Kidney (tissue), 14 donors: ENCODE results near the gene ZSCAN20. TPM values are rescaled to one million over a fixed set of nuclear protein-coding genes. Genes with fewer than 3 reads are reported as not detected.

Experiments
- DNase-seq, 5 donors: peaks; one replicate each; pipeline ENCODE4 v3.0.0-alpha.2; 2013 to 2020
- FAIRE-seq: peaks from 2 replicates; lab custom pipeline; 2012; peaks lifted over from hg19 to GRCh38; lab: Jason Lieb, UNC
- H3K27ac ChIP-seq, 2 donors: one replicate each; pipeline ENCODE4 v1.7.0; 2013; ENCODE audit warnings: low read depth in 2 of 2, low read length in 2 of 2, inconsistent platforms in 1 of 2
- H3K27me3 ChIP-seq: one replicate; pipeline ENCODE4 v1.7.1; 2013; ENCODE audit warnings: low read length, inconsistent platforms; ENCODE audit not compliant: control insufficient read depth, insufficient read depth
- H3K36me3 ChIP-seq, 3 donors: one replicate each; pipeline versions ENCODE4 v1.7.0 to v1.7.1; 2013; ENCODE audit warnings: low read length in 3 of 3, control low read depth in 1 of 3, inconsistent platforms in 1 of 3; ENCODE audit not compliant: insufficient read depth in 3 of 3, control insufficient read depth in 2 of 3
- H3K4me1 ChIP-seq, 3 donors: one replicate each; pipeline versions ENCODE4 v1.7.0 to v1.7.1; 2013; ENCODE audit warnings: low read length in 3 of 3, inconsistent platforms in 1 of 3, low read depth in 1 of 3; ENCODE audit not compliant: control insufficient read depth in 2 of 3, insufficient read depth in 2 of 3
- H3K4me3 ChIP-seq, 3 donors: one replicate each; pipeline versions ENCODE4 v1.7.0 to v1.8.1; 2013; ENCODE audit warnings: low read length in 3 of 3, control low read depth in 1 of 3, inconsistent platforms in 1 of 3
- H3K9ac ChIP-seq, 3 donors: one replicate each; pipeline versions ENCODE4 v1.7.0 to v1.7.1; 2013; ENCODE audit warnings: low read length in 3 of 3, control low read depth in 1 of 3, inconsistent platforms in 1 of 3
- H3K9me3 ChIP-seq, 3 donors: one replicate each; pipeline versions ENCODE4 v1.7.0 to v1.7.1; 2013; ENCODE audit warnings: low read length in 3 of 3, control low read depth in 1 of 3, inconsistent platforms in 1 of 3; ENCODE audit not compliant: control insufficient read depth in 2 of 3, insufficient read depth in 1 of 3
- CTCF ChIP-seq: IDR thresholded peaks from 3 replicates; pipeline ENCODE4 v1.5.1; 2012; ENCODE audit warnings: mild to moderate bottlenecking, moderate library complexity, borderline replicate concordance; ENCODE audit not compliant: insufficient read depth; ENCODE audit errors: extremely low read depth
- intact Hi-C: fragments of 100-400 bp; cut with DNase I; formaldehyde crosslinking; loops from one replicate; pipeline ENCODE4 v1.11.1; 2022
- polyA plus RNA-seq: library from polyadenylated mRNA; stranded (reverse); fragments of 350-450 nt; fragmentation: Illumina TruSeq; extraction: RNeasy Lipid Tissue Mini Kit (QIAGEN cat#74804); gene quantifications from one replicate; pipeline ENCODE4 v1.2.3, GENCODE V29; 2014; ENCODE audit warnings: low read depth, low replicate concordance; ENCODE audit not compliant: insufficient read depth
- total RNA-seq: library from RNA; stranded (reverse); fragmentation: NEBNext Ultra II Directional; extraction: Animal tissue kit (Norgen Biotek cat#: 25700); gene quantifications from one replicate; pipeline ENCODE4 v1.2.1, GENCODE V29; 2021
- donor health status: control.
- donor health status: control.
- donor health status: control.
- donor health status: control.
- donor health status: control.
- donor health status: DM: yes; HTN: yes; CAD: no.
- donor health status: Normal renal cell carcinoma (clear cell type).

ZSCAN20 gene
- total and polyA plus RNA-seq, 2 donors from 2014 or later: 0.99 to 6.3 TPM

- no peak for FAIRE-seq
- H3K9ac ChIP-seq: no peak overlapping the region
- H3K27ac ChIP-seq: no peak overlapping the region
- intact Hi-C loops: loop anchor here (10.0 kb wide), 1 partner anchor 180 kb away; no protein-coding TSS in a partner anchor
- no peak for DNase-seq
- no peaks in the 10 kb centered on the region for H3K27me3 ChIP-seq
- no peaks in the 10 kb centered on the region for H3K9me3 ChIP-seq
- no peak overlapping the region for H3K4me3 ChIP-seq
- no peaks in the 10 kb centered on the region for H3K36me3 ChIP-seq
- peaks cover 0 to 10% (median 0%) of the 10 kb centered on the region in 3 donors for H3K4me1 ChIP-seq
- no peak for TF ChIP-seq CTCF
These were observed 7.9 kb upstream of the ZSCAN20 start for GRCh38 chr1:33464552-33464951.

- FAIRE-seq (no peak), DNase-seq (no peak)
- no peak overlapping the region for H3K9ac ChIP-seq
- TF ChIP-seq CTCF: no peak
- H3K9me3 ChIP-seq: no peaks in the 10 kb centered on the region
- no peak overlapping the region for H3K4me3 ChIP-seq
- no peak overlapping the region for H3K27ac ChIP-seq
- peaks cover 2 to 10% (median 2%) of the 10 kb centered on the region in 3 donors for H3K4me1 ChIP-seq
- no peaks in the 10 kb centered on the region for H3K27me3 ChIP-seq
- intact Hi-C loops: loop anchor here (10.0 kb wide), 1 partner anchor 181 kb away; no protein-coding TSS in a partner anchor
- no peaks in the 10 kb centered on the region for H3K36me3 ChIP-seq
These were observed 7.1 kb upstream of the ZSCAN20 start for GRCh38 chr1:33465316-33465715.

DNA sequence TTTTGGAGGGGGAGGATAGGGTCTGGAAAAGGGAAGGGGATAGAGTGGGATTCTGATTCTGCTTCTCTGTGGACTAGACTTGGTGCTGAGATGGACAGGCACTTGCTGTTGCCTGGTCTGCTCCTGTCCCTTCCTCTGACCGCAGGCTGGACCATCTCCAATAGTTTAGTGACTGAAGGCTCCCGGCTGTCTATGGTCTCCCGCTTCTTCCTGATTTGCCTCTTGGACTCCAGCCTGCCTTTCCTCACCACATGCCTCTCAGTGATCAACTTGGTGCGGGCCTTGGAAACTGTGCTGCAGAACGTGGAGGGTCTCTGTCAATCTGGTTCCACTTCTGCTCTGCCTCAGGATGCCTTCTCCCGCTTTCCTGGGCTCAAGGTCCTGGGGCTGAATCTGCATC, 6.3 kb upstream of the ZSCAN20 start:
- H3K27ac ChIP-seq: no peak overlapping the region
- no peak for FAIRE-seq
- H3K27me3 ChIP-seq: no peaks in the 10 kb centered on the region
- no peaks in the 10 kb centered on the region for H3K36me3 ChIP-seq
- peak in 3 of 5 donors; percentile 47 to 84 (median 58) for DNase-seq
- H3K4me3 ChIP-seq: no peak overlapping the region
- intact Hi-C loops: loop anchor here (10.0 kb wide), 1 partner anchor 181 kb away; no protein-coding TSS in a partner anchor
- H3K9ac ChIP-seq: no peak overlapping the region
- peaks cover 2 to 13% (median 3%) of the 10 kb centered on the region in 3 donors for H3K4me1 ChIP-seq
- no peaks in the 10 kb centered on the region for H3K9me3 ChIP-seq
- no peak for TF ChIP-seq CTCF

GRCh38 chr1:33468011-33468410, 4.4 kb upstream of the ZSCAN20 start:
- TF ChIP-seq CTCF: no peak
- no peaks in the 10 kb centered on the region for H3K36me3 ChIP-seq
- H3K9me3 ChIP-seq: no peaks in the 10 kb centered on the region
- intact Hi-C loops: loop anchor here (10.0 kb wide), 1 partner anchor 183 kb away; no protein-coding TSS in a partner anchor
- FAIRE-seq (no peak), DNase-seq (no peak)
- H3K27me3 ChIP-seq: no peaks in the 10 kb centered on the region
- no peak overlapping the region for H3K4me3 ChIP-seq
- H3K27ac ChIP-seq: no peak overlapping the region
- H3K4me1 ChIP-seq: peaks cover 3 to 17% (median 7%) of the 10 kb centered on the region in 3 donors
- H3K9ac ChIP-seq: no peak overlapping the region
